A549 (cell line): Measurements from ENCODE around the gene KIR3DL2. TPM values are rescaled to one million over a fixed set of nuclear protein-coding genes. Genes with fewer than 3 reads are reported as not detected.
"Not testable (repeated sequence)": the region's sequence is repeated elsewhere in the genome, so short reads cannot be mapped to it uniquely, and the experiment has no call there.

Source experiments
- ATAC-seq, 2 experiments: fragments of 200-7000 bp in 1 of 2; fragments of >200 bp in 1 of 2; cut with Nextera tagmentation in 1 of 2; cut with Tn5 transposase in 1 of 2; 3 replicates each; pipeline versions ENCODE4 v1.8.0 to v1.9.1; 2018 to 2020; ENCODE audit warnings: mild to moderate bottlenecking in 1 of 2, moderate library complexity in 1 of 2
- CTCF ChIA-PET: fragments of 300-600 bp; sonication (Branson Sonifier 250); formaldehyde crosslinking; extraction: SDS; loops from one replicate; lab custom pipeline; 2021; ENCODE audit warnings: antibody characterized with exemption, inconsistent platforms; lab: Yijun Ruan, JAX
- POLR2A ChIA-PET: fragments of 350-600 bp; formaldehyde crosslinking; extraction: SDS; loops from one replicate; lab custom pipeline; 2021; ENCODE audit warnings: antibody characterized with exemption, inconsistent platforms; lab: Yijun Ruan, JAX
- DNase-seq, 2 experiments: peaks; one replicate each; pipeline versions ENCODE4 v3.0.0 to v3.0.0-alpha.2; 2011 to 2016; ENCODE audit warnings: low read depth in 1 of 2, low spot score in 1 of 2
- FAIRE-seq: peaks from 2 replicates; lab custom pipeline; 2011; peaks lifted over from hg19 to GRCh38; lab: Jason Lieb, UNC
- H3K27ac ChIP-seq, 2 experiments: fragments of >200 bp; sonication (Bioruptor Twin); formaldehyde crosslinking; 3 replicates each; pipeline ENCODE4 v1.5.1; 2016 to 2017
- H3K4me1 ChIP-seq: fragments of >200 bp; sonication (Bioruptor Twin); formaldehyde crosslinking; 3 replicates; pipeline ENCODE4 v1.6.1; 2016
- H3K4me2 ChIP-seq: fragments of >200 bp; sonication (Bioruptor Twin); formaldehyde crosslinking; 3 replicates; pipeline ENCODE4 v1.6.1; 2016
- H3K4me3 ChIP-seq: fragments of >200 bp; sonication (Bioruptor Twin); formaldehyde crosslinking; 3 replicates; pipeline ENCODE4 v1.5.1; 2016
- H3K9me3 ChIP-seq: fragments of >200 bp; sonication (Bioruptor Twin); formaldehyde crosslinking; 3 replicates; pipeline ENCODE4 v1.6.1; 2016
- BHLHE40 ChIP-seq: IDR thresholded peaks from 2 replicates; pipeline ENCODE4 v1.6.1; 2012; ENCODE audit warnings: low read depth, low read length, inconsistent platforms
- CBX8 ChIP-seq: fragments of 200-600 bp; sonication (generic); IDR thresholded peaks from 2 replicates; pipeline ENCODE4 v1.6.1; 2016
- CHD4 ChIP-seq: fragments of 200-600 bp; sonication (generic); IDR thresholded peaks from 2 replicates; pipeline ENCODE4 v1.6.1; 2016; ENCODE audit warnings: antibody characterized with exemption, mild to moderate bottlenecking, borderline replicate concordance
- EHMT2 ChIP-seq: fragments of 200-600 bp; sonication (generic); IDR thresholded peaks from 2 replicates; pipeline ENCODE4 v1.6.1; 2016; ENCODE audit warnings: antibody characterized with exemption, low read depth, mild to moderate bottlenecking, moderate library complexity
- FOSL2 ChIP-seq, 2 experiments: fragments of 450-650 bp in 1 of 2; fragments of >200 bp in 1 of 2; sonication (Bioruptor Twin) in 1 of 2; formaldehyde crosslinking; IDR thresholded peaks; 2 replicates each; pipeline versions ENCODE4 v1.5.0 to v1.6.1; 2016 to 2020; ENCODE audit warnings: mild to moderate bottlenecking in 1 of 2, moderate library complexity in 1 of 2
- GATA3 ChIP-seq: IDR thresholded peaks from 2 replicates; pipeline ENCODE4 v1.6.1; 2012; ENCODE audit warnings: borderline replicate concordance
- HDAC2 ChIP-seq: fragments of 200-600 bp; sonication (generic); IDR thresholded peaks from 2 replicates; pipeline ENCODE4 v1.6.1; 2016
- HOXB13 ChIP-seq: fragments of 250-450 bp; sonication (Bioruptor Pico); IDR thresholded peaks from 2 replicates; pipeline ENCODE4 v1.5.0; 2020; ENCODE audit warnings: low read depth, mild to moderate bottlenecking, moderate library complexity
- JUN ChIP-seq, 2 experiments: fragments of >200 bp; sonication (Bioruptor Twin); formaldehyde crosslinking; IDR thresholded peaks; 2 replicates in 1 of 2; 3 replicates in 1 of 2; pipeline ENCODE4 v1.6.1; 2016 to 2017
- JUNB ChIP-seq: fragments of >200 bp; sonication (Bioruptor Twin); formaldehyde crosslinking; IDR thresholded peaks from 2 replicates; pipeline ENCODE4 v1.6.1; 2016
- KDM1A ChIP-seq: fragments of 200-600 bp; sonication (generic); IDR thresholded peaks from 2 replicates; pipeline ENCODE4 v1.6.1; 2016; ENCODE audit warnings: low read depth, mild to moderate bottlenecking
- MAFK ChIP-seq: fragments of 450-650 bp; IDR thresholded peaks from 2 replicates; pipeline ENCODE4 v1.6.1; 2014; ENCODE audit not compliant: partially characterized antibody
- MAZ ChIP-seq: fragments of 150-350 bp; IDR thresholded peaks from 2 replicates; pipeline ENCODE4 v1.6.1; 2014; ENCODE audit warnings: antibody characterized with exemption, low read depth, low read length, borderline replicate concordance
- NR3C1 ChIP-seq: fragments of >200 bp; sonication (Bioruptor Twin); formaldehyde crosslinking; IDR thresholded peaks from 3 replicates; pipeline ENCODE4 v1.6.1; 2017
- PHF8 ChIP-seq: fragments of 200-600 bp; sonication (generic); IDR thresholded peaks from 2 replicates; pipeline ENCODE4 v1.6.1; 2016; ENCODE audit warnings: low read depth, mild to moderate bottlenecking, antibody characterized with exemption, moderate library complexity, borderline replicate concordance
- POLR2A ChIP-seq: IDR thresholded peaks from 2 replicates; pipeline ENCODE4 v1.6.1; 2012; ENCODE audit warnings: mild to moderate bottlenecking, low read length
- RAD21 ChIP-seq, 2 experiments: fragments of >200 bp in 1 of 2; sonication (Bioruptor Twin) in 1 of 2; formaldehyde crosslinking in 1 of 2; IDR thresholded peaks in 1 of 2; conservative IDR thresholded peaks in 1 of 2; 2 replicates in 1 of 2; 3 replicates in 1 of 2; pipeline ENCODE4 v1.6.1; 2012 to 2018; ENCODE audit warnings: inconsistent platforms in 1 of 2
- RFX5 ChIP-seq: fragments of 450-650 bp; IDR thresholded peaks from 2 replicates; pipeline ENCODE4 v1.7.1; 2014; ENCODE audit warnings: antibody characterized with exemption, mild to moderate bottlenecking, moderate library complexity
- SMC3 ChIP-seq: fragments of >200 bp; sonication (Bioruptor Twin); formaldehyde crosslinking; IDR thresholded peaks from 3 replicates; pipeline ENCODE4 v1.6.1; 2018; ENCODE audit warnings: inconsistent platforms
- TFCP2L1 ChIP-seq: fragments of 250-450 bp; sonication (Bioruptor Pico); IDR thresholded peaks from 2 replicates; pipeline ENCODE4 v1.5.0; 2021; ENCODE audit warnings: mild to moderate bottlenecking
- ZFP36 ChIP-seq: fragments of 450-650 bp; IDR thresholded peaks from 2 replicates; pipeline ENCODE4 v1.6.1; 2014; ENCODE audit warnings: borderline replicate concordance; ENCODE audit not compliant: partially characterized antibody
- whole genome bisulfite sequencing: methylation state at CpG from one replicate; pipeline ENCODE4 v1.1.6; 2017; ENCODE audit errors: missing lambda C conversion rate; 5-methylcytosine and 5-hydroxymethylcytosine counted together
- polyA plus RNA-seq, 4 experiments: library from polyadenylated mRNA; depleted of rRNA in 3 of 4; stranded (reverse); fragments of >200 nt; fragmentation: RNase III in 1 of 4; extraction: RNeasy Plus Mini Kit Qiagen cat#74134 plus additional on column Dnase treatment in 1 of 4; gene quantifications; 2 replicates in 3 of 4; 3 replicates in 1 of 4; pipeline ENCODE4 v1.2.3, GENCODE V29; 2011 to 2017
- TF ChIP-seq, protein P1 (sequence below): IDR thresholded peaks from 2 replicates; pipeline ENCODE4 v1.6.1; 2012
- TF ChIP-seq, protein P2 (sequence below): fragments of 250-450 bp; sonication (Bioruptor Pico); IDR thresholded peaks from 2 replicates; pipeline ENCODE4 v1.5.0; 2020; ENCODE audit warnings: low read depth, mild to moderate bottlenecking, moderate library complexity
- TF ChIP-seq, protein P3 (sequence below): IDR thresholded peaks from 2 replicates; pipeline ENCODE4 v1.6.1; 2012

KIR3DL2 gene
- polyA plus RNA-seq, 2 of the 4 experiments (the other 2 are of a cell fraction), result not detected

DNA sequence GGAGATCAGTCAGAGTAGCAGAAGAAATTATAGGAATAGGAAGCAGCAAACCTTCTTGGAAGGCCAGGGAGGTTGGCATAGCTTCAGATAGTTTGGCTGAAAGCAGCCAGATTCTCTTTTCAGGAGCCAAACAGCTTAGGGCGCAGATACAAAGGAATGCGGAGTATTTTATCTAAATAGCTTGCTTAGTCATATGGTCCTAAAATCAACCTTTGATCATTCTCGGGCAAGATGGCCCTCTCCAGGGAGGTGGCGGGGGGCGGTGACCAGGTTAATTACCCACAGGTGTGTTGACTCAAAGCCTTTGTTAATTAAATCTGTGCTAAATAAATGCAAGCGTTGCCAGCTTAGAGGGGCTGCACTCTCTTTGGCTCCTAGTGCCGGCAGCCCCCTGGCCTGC lies 43.2 kb downstream of the KIR3DL2 start (continued):
- TF ChIP-seq CHD4, result no peak
- TF ChIP-seq JUNB, result no peak
- TF ChIP-seq HOXB13 (CRISPR knock-in tag), result no peak
- no peak for TF ChIP-seq MAZ
- TF ChIP-seq HDAC2, result no peak
- TF ChIP-seq, protein P1, sequence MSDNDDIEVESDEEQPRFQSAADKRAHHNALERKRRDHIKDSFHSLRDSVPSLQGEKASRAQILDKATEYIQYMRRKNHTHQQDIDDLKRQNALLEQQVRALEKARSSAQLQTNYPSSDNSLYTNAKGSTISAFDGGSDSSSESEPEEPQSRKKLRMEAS, result no peak
- no peak for TF ChIP-seq RAD21 (conservative IDR thresholded peaks at IDR 0.05 in 1 of 2, IDR thresholded peaks at IDR 0.05 in 1 of 2)
- no peak for TF ChIP-seq NR3C1
- no peak for TF ChIP-seq FOSL2 (IDR thresholded peaks at IDR 0.05)
- no peak for TF ChIP-seq FOSL2 (CRISPR knock-in tag; IDR thresholded peaks at IDR 0.05)

DNA sequence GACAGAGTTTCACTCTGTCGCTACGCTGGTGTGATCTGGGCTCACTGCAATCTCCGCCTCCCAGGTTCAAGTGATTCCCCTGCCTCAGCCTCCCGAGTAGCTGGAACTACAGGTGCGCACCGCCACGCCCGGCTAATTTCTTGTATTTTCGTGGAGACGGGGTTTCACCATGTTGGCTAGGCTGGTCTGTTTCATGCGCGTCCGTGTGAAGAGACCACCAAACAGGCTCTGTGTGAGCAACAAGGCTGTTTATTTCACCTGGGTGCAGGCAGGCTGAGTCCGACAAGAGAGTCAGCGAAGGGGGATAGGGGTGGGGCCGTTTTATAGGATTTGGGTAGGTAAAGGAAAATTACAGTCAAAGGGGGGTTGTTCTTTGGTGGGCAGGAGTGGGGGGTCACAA lies 43.9 kb downstream of the KIR3DL2 start:
- H3K4me2 ChIP-seq, H3K9me3 ChIP-seq, POLR2A ChIA-PET, FAIRE-seq, H3K4me3 ChIP-seq, H3K4me1 ChIP-seq, ATAC-seq, H3K27ac ChIP-seq, DNase-seq: not testable (repeated sequence)
- CTCF ChIA-PET, result interaction anchor here (1.3 to 1.7 kb wide), 2 partner anchors 10 to 13 kb away, joined by 3 to 4 read pairs; no protein-coding TSS in a partner anchor
- WGBS, result 72% methylated on average over 16 of the region's 16 CpGs

DNA sequence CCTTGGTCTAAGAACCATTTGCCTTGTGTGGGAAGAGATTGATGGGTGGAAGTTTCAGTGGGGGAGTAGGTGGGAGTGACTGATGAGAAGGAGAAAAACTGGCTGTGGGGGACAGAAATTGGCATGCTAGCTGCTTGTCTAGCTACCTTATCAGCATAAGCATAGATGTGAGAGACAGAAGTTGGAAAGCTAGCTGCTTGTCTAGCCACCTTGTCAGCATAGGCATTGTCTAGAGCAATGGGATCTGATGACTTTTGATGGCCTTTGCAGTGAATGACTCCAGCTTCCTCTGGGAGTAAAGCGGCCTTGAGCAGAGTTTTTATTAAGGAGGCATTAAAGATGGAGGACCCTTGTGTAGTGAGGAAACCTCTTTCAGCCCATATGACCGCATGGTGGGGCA lies 45.8 kb downstream of the KIR3DL2 start:
- no peak overlapping the region for H3K4me3 ChIP-seq
- H3K9me3 ChIP-seq, result no peaks in the 10 kb centered on the region
- DNase-seq, result no peak
- no peak overlapping the region for H3K4me2 ChIP-seq
- H3K4me1 ChIP-seq, result peaks cover 5% of the 10 kb centered on the region; the same call in 1 of the 3 replicates
- ATAC-seq, result no peak
- WGBS, result 42% methylated on average over 2 of the region's 2 CpGs
- POLR2A ChIA-PET, result no interaction called here
- TF ChIP-seq HOXB13 (CRISPR knock-in tag) (no peak), BHLHE40 (no peak), POLR2A (no peak), KDM1A (no peak), JUN (IDR thresholded peaks at IDR 0.05) (no peak), SMC3 (no peak), ZFP36 (no peak), MAFK (no peak), RFX5 (no peak), PHF8 (no peak), EHMT2 (no peak), CBX8 (no peak), MAZ (no peak), HDAC2 (no peak), JUNB (no peak), RAD21 (conservative IDR thresholded peaks at IDR 0.05 in 1 of 2, IDR thresholded peaks at IDR 0.05 in 1 of 2) (no peak), GATA3 (no peak), TFCP2L1 (CRISPR knock-in tag) (no peak)
- TF ChIP-seq, protein P2, sequence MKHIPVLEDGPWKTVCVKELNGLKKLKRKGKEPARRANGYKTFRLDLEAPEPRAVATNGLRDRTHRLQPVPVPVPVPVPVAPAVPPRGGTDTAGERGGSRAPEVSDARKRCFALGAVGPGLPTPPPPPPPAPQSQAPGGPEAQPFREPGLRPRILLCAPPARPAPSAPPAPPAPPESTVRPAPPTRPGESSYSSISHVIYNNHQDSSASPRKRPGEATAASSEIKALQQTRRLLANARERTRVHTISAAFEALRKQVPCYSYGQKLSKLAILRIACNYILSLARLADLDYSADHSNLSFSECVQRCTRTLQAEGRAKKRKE, result no peak
- TF ChIP-seq, protein P3, sequence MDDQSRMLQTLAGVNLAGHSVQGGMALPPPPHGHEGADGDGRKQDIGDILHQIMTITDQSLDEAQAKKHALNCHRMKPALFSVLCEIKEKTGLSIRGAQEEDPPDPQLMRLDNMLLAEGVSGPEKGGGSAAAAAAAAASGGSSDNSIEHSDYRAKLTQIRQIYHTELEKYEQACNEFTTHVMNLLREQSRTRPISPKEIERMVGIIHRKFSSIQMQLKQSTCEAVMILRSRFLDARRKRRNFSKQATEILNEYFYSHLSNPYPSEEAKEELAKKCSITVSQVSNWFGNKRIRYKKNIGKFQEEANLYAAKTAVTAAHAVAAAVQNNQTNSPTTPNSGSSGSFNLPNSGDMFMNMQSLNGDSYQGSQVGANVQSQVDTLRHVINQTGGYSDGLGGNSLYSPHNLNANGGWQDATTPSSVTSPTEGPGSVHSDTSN, result no peak
- no peak overlapping the region for H3K27ac ChIP-seq
- CTCF ChIA-PET, result no interaction called here
- no peak for FAIRE-seq

DNA sequence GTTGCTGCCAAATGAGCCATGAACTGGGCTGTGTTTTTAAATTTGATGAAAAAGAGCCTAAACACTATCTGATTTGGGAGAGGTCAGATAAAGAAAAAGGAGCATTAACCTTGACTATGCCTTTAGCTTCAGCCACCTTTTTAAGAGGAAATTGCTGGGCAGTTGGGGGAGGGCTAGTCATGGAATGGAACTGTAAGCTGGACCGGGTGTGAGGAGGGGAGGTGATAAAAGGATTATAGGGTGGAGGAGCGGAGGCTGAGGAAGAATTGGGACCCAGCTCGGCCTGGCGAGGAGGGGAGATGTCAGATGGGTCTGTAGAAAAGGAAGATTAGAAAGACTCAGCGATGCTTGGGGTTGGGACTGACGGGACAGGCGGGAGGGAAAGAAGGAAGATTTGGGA lies 48.4 kb downstream of the KIR3DL2 start:
- WGBS, result 38% methylated on average over 7 of the region's 7 CpGs
- H3K27ac ChIP-seq, H3K4me1 ChIP-seq, DNase-seq, H3K9me3 ChIP-seq, POLR2A ChIA-PET, H3K4me2 ChIP-seq, FAIRE-seq, CTCF ChIA-PET, H3K4me3 ChIP-seq, ATAC-seq: not testable (repeated sequence)

DNA sequence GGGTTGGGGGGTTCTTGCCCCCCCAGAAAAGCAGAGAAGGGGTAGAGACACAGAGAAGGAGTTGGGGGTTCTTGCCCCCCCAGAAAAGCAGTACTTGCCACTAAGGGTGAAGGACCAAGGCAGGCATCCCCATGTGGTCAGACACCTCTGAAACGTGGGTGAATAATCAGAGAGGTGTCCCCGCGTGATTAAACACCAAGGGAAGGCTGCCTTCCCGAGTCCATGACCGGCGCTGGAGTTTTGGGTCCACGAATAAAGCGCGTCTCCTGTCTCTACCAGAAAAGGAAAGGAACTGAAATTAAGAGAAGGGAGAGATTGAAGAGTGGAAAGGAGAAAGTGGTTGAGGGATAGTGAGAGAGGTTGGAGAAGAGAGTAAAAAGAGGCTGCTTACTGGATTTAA lies 49.4 kb downstream of the KIR3DL2 start:
- H3K27ac ChIP-seq, H3K4me3 ChIP-seq, H3K9me3 ChIP-seq, DNase-seq, H3K4me2 ChIP-seq, POLR2A ChIA-PET, CTCF ChIA-PET, FAIRE-seq, ATAC-seq, H3K4me1 ChIP-seq: not testable (repeated sequence)
- 22% methylated on average over 9 of the region's 9 CpGs for WGBS
